HG03135 (cell line): ENCODE results near the gene ITSN1.
"Not testable (repeated sequence)": the region's sequence is repeated elsewhere in the genome, so short reads cannot be mapped to it uniquely, and the experiment has no call there.

Experiments
- ATAC-seq: cut with Tn5 transposase; IDR thresholded peaks from one replicate; pipeline ENCODE4 v1.9.1; 2021; ENCODE audit warnings: mild to moderate bottlenecking, moderate library complexity; ENCODE audit not compliant: unreplicated experiment

The ITSN1 gene

GRCh38 chr21:33729139-33729538 lies 86.8 kb downstream of the ITSN1 start:
- ATAC-seq = not testable (repeated sequence)

GRCh38 chr21:33729641-33730040 lies 87.3 kb downstream of the ITSN1 start:
- no peak for ATAC-seq

- ATAC-seq = no peak
These were observed 89.1 kb downstream of the ITSN1 start for GRCh38 chr21:33731447-33731846.

DNA sequence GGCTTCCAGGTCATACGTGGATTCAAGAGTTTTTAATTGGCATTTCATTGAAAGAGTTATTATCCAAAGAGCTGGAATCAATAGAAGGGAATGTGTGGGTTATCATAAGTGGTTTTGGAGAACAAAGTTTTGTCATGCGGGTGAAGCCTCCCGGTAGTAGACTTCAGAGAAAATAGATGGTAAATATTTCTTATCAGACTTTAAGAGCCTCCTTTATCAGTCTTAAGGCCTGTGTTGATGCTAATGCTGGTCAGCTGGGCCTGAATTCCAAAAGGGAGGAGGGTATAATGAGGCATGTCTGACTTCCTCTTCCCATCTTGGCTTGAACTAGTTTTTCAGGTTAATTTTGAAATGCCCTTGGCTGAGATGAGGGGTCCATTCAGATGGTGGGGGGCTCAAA lies 89.7 kb downstream of the ITSN1 start:
- no peak for ATAC-seq

- no peak for ATAC-seq
These were observed 91.3 kb downstream of the ITSN1 start for GRCh38 chr21:33733601-33734000.

DNA sequence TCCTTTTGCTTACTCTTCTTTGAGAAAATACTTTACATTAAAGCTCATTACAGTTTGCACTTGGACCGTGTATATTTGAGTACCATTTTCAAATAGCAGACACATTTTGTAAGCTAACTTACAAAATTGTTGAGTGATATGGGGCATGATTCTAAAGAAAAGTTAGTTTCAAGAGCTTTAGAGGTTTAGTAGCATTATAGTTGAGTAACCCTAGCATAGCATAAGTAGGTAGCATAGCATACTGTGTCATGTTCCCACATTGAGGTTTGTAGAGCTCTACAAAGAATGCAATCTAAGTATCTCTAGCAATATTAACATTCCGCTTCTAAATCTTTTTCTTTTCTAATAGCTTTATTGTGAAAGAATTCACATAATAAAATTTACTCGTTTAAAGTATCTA lies 92.0 kb downstream of the ITSN1 start:
- no peak for ATAC-seq

DNA sequence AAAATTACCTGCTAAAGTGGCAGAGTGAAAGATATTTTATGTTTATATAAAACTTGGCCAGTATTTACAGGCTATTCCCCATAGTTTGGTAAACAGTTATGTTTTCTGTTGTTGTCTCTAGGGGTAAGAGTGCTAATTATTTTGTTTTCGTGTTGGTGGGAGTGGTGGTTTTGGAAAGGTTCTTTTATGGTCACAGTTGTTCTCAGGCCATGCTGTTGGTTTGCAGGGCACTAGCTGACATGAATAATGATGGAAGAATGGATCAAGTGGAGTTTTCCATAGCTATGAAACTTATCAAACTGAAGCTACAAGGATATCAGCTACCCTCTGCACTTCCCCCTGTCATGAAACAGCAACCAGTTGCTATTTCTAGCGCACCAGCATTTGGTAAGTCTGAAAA lies 92.5 kb downstream of the ITSN1 start:
- no peak for ATAC-seq

DNA sequence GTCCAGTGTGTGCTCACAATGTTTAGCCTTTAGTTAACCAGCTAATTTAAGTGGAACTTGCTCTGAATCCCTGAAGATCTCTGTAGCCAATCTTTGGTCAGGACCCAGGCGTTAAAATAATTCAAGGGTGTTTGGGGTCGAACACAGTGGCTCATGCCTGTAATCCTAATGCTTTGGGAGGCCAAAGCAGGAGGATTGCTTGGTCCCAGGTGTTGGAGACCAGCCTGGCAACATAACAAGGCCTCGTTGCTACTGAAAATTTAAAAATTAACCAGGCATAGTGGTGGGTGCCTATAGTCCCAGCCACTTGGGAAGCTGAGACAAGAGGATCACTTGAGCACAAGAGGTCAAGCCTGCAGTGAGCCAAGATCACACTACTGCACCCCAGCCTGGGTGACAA lies 94.3 kb downstream of the ITSN1 start:
- no peak for ATAC-seq

- ATAC-seq = no peak
These were observed 97.4 kb downstream of the ITSN1 start for GRCh38 chr21:33739701-33740100.

DNA sequence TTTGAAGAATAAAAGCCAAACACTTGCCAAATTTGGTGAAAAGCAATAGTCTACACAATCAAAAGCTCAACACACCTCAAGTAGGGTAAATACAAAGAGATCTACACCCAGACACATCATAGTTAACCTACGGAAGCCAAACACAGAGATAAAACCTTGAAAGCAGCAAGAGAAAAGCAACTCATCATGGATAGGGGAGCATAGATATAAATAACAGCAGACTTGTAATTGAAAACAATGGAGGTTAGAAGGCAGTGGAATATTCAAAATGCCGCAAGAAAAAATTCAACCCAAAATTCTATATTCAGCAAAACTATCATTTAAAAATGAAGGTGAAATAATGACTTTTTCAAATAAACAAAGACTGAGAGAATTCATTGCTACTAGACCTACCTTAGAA lies 105.1 kb downstream of the ITSN1 start:
- no peak for ATAC-seq

- ATAC-seq = no peak
These were observed 106.6 kb downstream of the ITSN1 start for GRCh38 chr21:33748903-33749302.

DNA sequence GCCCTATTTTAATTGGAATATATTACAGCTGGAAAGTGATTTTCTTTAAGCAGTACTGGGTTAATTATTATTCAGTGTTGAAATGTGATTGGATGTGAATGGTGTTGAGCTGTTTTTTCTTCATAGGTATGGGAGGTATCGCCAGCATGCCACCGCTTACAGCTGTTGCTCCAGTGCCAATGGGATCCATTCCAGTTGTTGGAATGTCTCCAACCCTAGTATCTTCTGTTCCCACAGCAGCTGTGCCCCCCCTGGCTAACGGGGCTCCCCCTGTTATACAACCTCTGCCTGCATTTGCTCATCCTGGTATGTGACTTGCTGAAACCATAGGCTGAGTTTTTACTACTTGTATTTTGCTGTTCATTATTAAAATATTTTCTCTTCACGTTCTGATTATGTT lies 107.7 kb downstream of the ITSN1 start:
- no peak for ATAC-seq

GRCh38 chr21:33751120-33751519 lies 108.8 kb downstream of the ITSN1 start:
- no peak for ATAC-seq

GRCh38 chr21:33751533-33751932 lies 109.2 kb downstream of the ITSN1 start:
- no peak for ATAC-seq

DNA sequence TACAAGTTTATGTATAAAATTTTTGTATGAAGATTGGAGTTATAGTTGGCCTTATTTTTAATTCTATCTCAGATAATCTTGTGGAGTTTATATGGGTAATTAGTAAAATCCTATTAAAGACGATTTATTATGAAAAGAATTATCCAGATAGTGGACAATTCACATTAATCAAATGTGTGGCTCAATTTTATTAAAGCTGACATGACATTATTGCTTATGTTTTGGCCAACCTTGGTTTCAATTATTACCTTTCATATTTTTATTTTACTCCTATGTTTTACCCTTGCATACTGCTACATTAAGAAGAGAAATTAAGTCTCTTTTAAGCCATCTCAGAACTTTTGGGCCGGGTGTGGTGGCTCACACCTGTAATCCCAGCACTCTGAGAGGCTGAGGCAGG lies 110.0 kb downstream of the ITSN1 start:
- no peak for ATAC-seq

DNA sequence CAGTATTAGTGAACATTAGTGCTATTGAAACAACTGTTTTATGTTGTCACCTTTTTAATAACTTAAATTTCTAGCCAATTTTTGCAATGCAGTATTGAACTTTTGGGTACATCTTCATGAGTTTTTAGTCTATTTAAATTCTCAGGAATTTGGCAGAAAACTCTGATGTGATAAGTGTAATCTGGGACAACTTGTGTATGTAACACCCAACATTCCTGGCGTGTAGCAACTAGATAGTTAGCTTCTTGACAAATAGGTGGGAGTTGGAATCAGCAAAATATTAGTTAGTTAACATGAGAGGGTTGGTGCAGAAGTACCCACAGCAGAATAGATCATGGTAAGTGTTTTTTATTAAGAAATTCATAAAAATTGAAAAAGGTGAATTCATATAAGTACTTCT lies 111.6 kb downstream of the ITSN1 start:
- ATAC-seq = no peak

GRCh38 chr21:33754481-33754880 lies 112.2 kb downstream of the ITSN1 start:
- ATAC-seq = no peak

DNA sequence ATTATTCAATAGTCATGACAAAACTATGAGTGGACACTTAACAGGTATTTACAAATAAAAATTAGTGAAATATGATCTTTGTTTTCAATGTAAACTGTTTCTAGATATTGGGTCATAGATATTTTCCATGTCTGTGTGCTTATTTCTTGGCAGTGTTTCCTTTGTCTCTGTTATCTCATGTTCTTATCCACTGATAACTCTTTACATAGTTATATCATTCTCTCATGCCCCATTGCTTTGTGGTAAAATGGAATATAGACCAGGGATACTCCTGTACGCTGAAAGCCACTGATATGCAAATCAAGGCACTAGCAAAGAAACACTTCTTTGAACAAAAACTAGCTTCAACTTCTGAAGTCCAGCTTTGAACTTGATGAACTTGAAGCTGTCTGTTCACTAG lies 113.1 kb downstream of the ITSN1 start:
- no peak for ATAC-seq

GRCh38 chr21:33760641-33761440 lies 118.5 kb downstream of the ITSN1 start:
- ATAC-seq = no peak

DNA sequence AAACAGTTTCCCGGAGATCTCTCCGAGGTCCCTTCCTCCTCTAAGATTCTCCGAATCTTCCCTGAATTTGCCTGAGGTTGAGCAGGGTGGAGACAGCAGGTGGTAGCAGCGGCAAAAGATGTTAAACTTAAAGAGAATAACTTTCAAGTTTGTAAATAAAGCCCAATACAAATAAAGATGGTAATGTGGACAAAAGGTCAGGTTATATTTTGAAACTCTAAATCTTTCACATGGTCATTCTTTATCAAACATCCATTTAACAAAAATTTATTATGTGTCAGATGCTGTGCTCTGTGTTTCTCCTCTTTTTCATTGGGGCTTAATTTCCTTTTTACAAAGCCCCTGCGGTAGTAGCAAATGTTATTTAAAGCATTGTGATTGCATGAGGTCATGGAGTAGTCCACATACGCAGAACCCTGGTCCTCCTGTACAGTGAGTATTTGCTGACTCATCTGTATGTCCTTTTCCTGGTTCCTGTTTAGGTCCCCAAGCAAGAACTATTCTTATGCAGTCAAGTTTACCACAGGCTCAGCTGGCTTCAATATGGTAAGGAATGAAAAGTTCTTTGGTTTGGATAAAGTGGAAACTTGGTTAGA lies 119.2 kb downstream of the ITSN1 start:
- no peak for ATAC-seq

DNA sequence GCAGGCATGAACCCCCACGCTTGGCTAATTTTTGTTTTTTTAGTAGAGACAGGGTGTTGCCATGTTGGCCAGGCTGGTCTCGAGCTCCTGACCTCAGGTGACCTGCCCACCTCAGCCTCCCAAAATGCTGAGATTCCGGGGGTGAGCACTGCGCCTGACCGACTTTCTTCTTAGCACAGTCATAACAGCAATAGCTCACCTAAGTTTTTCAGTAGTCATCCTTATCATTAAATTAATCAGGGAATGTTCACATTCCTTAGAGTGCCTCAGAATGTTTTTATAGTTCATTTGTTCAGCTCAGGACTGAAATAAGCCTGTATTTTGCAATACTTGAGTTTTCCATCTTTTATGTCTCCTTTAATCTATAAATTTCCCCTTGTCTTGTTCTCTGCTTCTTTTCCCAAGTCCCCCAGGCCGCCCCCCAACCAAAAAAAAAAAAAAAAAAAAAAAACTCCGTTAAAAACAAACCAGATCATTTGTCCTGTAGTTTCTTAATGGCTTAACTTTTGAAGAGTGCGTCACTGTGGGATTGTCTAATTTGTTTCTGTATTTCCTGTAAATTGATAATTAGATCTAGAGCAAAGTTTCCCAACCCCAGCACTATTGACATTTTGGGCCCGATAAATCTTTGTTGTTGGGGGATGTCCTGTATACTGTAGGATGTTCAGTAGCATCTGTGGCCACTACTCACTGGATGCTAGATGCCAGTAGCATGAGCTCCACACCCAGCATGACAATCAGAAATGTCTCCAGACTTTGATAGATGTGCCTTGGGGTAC lies 120.7 kb downstream of the ITSN1 start:
- ATAC-seq = no peak

DNA sequence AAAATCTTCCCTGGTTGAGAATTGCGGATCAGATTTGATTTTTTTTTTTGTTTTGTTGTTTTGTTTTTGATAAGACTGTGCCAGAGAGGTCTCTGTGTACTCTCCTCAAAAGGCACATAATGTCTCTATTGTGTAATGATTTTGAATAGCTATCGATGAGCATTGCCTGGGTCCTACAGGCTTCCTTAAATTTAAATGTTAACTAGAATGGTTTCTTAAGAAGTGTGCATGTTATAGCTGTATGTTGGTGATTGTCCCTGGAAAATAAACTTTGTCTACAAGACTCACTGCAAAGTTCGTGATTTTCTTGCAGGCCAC lies 121.2 kb downstream of the ITSN1 start:
- ATAC-seq = no peak
